SU-DHL-6 (cell line): Measurements from ENCODE around the gene SALL3.

ENCODE experiments used
- CTCF ChIP-seq: fragments of 200-600 bp; sonication (generic); IDR thresholded peaks from one replicate; pipeline ENCODE4 v1.5.1; 2017; ENCODE audit warnings: antibody characterized with exemption, mild to moderate bottlenecking, low read length, moderate library complexity; ENCODE audit not compliant: insufficient read depth, poor library complexity, severe bottlenecking
- EZH2phosphoT487 ChIP-seq: fragments of 200-600 bp; sonication (generic), shearing (Covaris generic); conservative IDR thresholded peaks from 2 replicates; pipeline ENCODE4 v1.6.1; 2018; ENCODE audit warnings: mild to moderate bottlenecking, antibody characterized with exemption, low read length, moderate library complexity, mixed read lengths

GRCh38 chr18:78999939-79000338 is 20.3 kb downstream of the SALL3 start:
- TF ChIP-seq CTCF (no peak), EZH2phosphoT487 (no peak)
